NCI-H2029 (cell line): Measurements from ENCODE around the gene ABCA9.
"Not testable (repeated sequence)": the region's sequence is repeated elsewhere in the genome, so short reads cannot be mapped to it uniquely, and the experiment has no call there.

Experiments
- DNase-seq: peaks from one replicate; lab custom pipeline; 2025; lab: John Stamatoyannopoulos, UW

The ABCA9 gene

GRCh38 chr17:69030169-69030568, 30.6 kb downstream of the ABCA9 start:
- no peak for DNase-seq

GRCh38 chr17:69018687-69019086, 42.0 kb downstream of the ABCA9 start:
- DNase-seq, result no peak

GRCh38 chr17:69018022-69018615, 42.6 kb downstream of the ABCA9 start:
- DNase-seq, result no peak

- no peak for DNase-seq
Observed at GRCh38 chr17:69015631-69016030, 45.1 kb downstream of the ABCA9 start.

GRCh38 chr17:69012895-69013805, 47.6 kb downstream of the ABCA9 start:
- DNase-seq, result no peak

- no peak for DNase-seq
Observed at GRCh38 chr17:69009930-69010329, 50.8 kb downstream of the ABCA9 start.

GRCh38 chr17:69004759-69005158, 56.0 kb downstream of the ABCA9 start:
- not testable (repeated sequence) for DNase-seq

- not testable (repeated sequence) for DNase-seq
Observed at GRCh38 chr17:68999743-69000142, 61.0 kb downstream of the ABCA9 start.

- DNase-seq, result no peak
Observed at GRCh38 chr17:68993112-68993511, 67.6 kb downstream of the ABCA9 start.

GRCh38 chr17:68987966-68988365, 72.8 kb downstream of the ABCA9 start:
- DNase-seq, result no peak

- DNase-seq, result no peak
Observed at GRCh38 chr17:68981288-68981687, 79.4 kb downstream of the ABCA9 start.

GRCh38 chr17:68973098-68973846, 87.5 kb downstream of the ABCA9 start:
- DNase-seq, result no peak

- no peak for DNase-seq
Observed at GRCh38 chr17:68972119-68972704, 88.5 kb downstream of the ABCA9 start.

GRCh38 chr17:68969101-68969500, 91.6 kb downstream of the ABCA9 start:
- no peak for DNase-seq

GRCh38 chr17:68963958-68964357, 96.8 kb downstream of the ABCA9 start:
- DNase-seq, result no peak

GRCh38 chr17:68961214-68961882, 99.4 kb downstream of the ABCA9 start:
- DNase-seq, result no peak

GRCh38 chr17:68959117-68959516, 101.6 kb downstream of the ABCA9 start:
- DNase-seq, result not testable (repeated sequence)

- no peak for DNase-seq
Observed at GRCh38 chr17:68957944-68958343, 102.8 kb downstream of the ABCA9 start.

GRCh38 chr17:68955181-68955841, 105.4 kb downstream of the ABCA9 start, which contains the start of gene ABCA8:
TSS of gene ABCA8 (minus strand) at chr17:68955392. CDS start at chr17:68942034, 13,358 bp downstream.
- DNase-seq, result no peak

- no peak for DNase-seq
Observed at GRCh38 chr17:68954146-68954896, 106.4 kb downstream of the ABCA9 start.
